SH-SY5Y (cell line): ENCODE results near the gene ALG14.

Experiments
- GATA2 ChIP-seq: IDR thresholded peaks from 2 replicates; pipeline ENCODE4 v1.6.1; 2011; ENCODE audit warnings: mild to moderate bottlenecking, low read depth, low read length
- GATA3 ChIP-seq: IDR thresholded peaks from 2 replicates; pipeline ENCODE4 v1.6.1; 2011; ENCODE audit warnings: low read depth, mild to moderate bottlenecking, low read length, moderate library complexity

DNA sequence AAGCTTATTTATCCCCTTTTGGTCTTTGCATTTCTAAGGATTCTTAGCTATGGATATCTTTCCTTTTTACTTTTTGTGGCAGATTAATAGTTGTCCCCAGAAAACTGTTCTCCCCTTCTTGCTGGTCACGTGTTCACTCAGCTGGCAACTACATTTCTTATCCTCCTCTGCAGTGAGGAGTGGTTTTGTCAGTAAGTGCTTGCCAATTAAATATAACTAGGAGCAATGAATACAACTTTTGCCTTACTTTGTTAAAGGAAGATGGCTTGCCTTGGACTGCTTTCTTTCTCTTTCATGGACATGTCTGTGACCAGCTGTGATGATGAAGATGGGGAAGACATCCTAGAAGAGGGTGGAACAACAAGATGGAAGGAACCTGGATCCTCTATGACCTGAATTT, 15.6 kb upstream of the ALG14 start:
- TF ChIP-seq GATA2 (no peak), GATA3 (no peak)
